Spinal cord (tissue), 10 donors: Measurements from ENCODE around the gene OBSCN. TPM values are rescaled to one million over a fixed set of nuclear protein-coding genes. Genes with fewer than 3 reads are reported as not detected.

Experiments
- DNase-seq, 6 donors: peaks; one replicate each; pipeline versions ENCODE4 v3.0.0 to v3.0.0-alpha.2; 2013 to 2015; ENCODE audit warnings: low spot score in 6 of 6, low read depth in 4 of 6
- H3K27ac ChIP-seq: one replicate; pipeline ENCODE4 v1.5.1; 2013; ENCODE audit warnings: low read depth, low read length, control low read depth
- H3K27me3 ChIP-seq: one replicate; pipeline ENCODE4 v1.6.1; 2013; ENCODE audit warnings: low read length; ENCODE audit not compliant: control insufficient read depth, insufficient read depth
- H3K36me3 ChIP-seq: one replicate; pipeline ENCODE4 v1.6.1; 2013; ENCODE audit warnings: low read length; ENCODE audit not compliant: control insufficient read depth, insufficient read depth
- H3K4me1 ChIP-seq: one replicate; pipeline ENCODE4 v1.6.1; 2013; ENCODE audit warnings: low read length; ENCODE audit not compliant: control insufficient read depth, insufficient read depth
- H3K4me3 ChIP-seq: one replicate; pipeline ENCODE4 v1.5.1; 2013; ENCODE audit warnings: low read depth, low read length, control low read depth
- H3K9me3 ChIP-seq: one replicate; pipeline ENCODE4 v1.6.1; 2013; ENCODE audit warnings: low read length; ENCODE audit not compliant: control insufficient read depth, insufficient read depth
- WGBS: methylation state at CpG from one replicate; pipeline ENCODE4 v1.1.5; 2013; ENCODE audit warnings: missing lambda C conversion rate; ENCODE audit not compliant: insufficient coverage; 5-methylcytosine and 5-hydroxymethylcytosine counted together
- polyA plus RNA-seq, 2 donors: library from polyadenylated mRNA; unstranded; fragments of 120-200 nt; gene quantifications; one replicate each; pipeline ENCODE4 v1.2.1, GENCODE V29; 2013; ENCODE audit not compliant: insufficient read length in 2 of 2
- total RNA-seq, 2 donors: library from RNA; depleted of rRNA in 1 of 2; stranded (reverse); fragments of 120-200 nt in 1 of 2; fragments of >200 nt in 1 of 2; gene quantifications; one replicate each; pipeline versions ENCODE4 v1.2.3 to v1.2.4, GENCODE V29; 2013 to 2014
- donor health status: healthy.

The OBSCN gene
- total and polyA plus RNA-seq, 4 donors: 13.5 to 27.2 (median 22.0) TPM

DNA sequence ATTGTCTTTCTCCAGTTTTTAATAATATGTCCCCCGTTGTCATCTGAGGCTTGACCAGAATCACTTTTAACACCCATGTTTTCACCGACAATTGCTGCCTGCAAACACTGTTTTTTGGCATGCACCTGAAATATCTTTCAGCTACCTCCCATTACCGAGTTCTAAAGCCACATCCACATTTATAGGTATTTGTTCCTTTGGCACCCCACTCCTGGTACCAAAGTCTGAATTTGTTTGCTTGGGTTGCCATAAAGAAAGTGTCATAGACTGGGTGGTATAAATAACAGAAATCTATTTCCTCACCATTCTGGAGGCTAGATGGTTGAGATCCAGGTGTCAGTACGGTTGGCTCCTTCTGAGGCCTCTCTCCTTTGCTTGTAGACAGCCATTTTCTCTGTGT is 94.2 kb downstream of the OBSCN start:
- WGBS: 88% methylated on average over 2 of the region's 4 CpGs
- Histone ChIP-seq H3K4me1 (no peaks in the 10 kb centered on the region), H3K4me3 (no peak overlapping the region), H3K27me3 (no peaks in the 10 kb centered on the region), H3K36me3 (peaks cover 28% of the 10 kb centered on the region), H3K27ac (no peak overlapping the region), H3K9me3 (peaks cover 10% of the 10 kb centered on the region)
- DNase-seq: no peak

- no peaks in the 10 kb centered on the region for H3K4me1 ChIP-seq
- no peak for DNase-seq
- no peak overlapping the region for H3K4me3 ChIP-seq
- H3K27me3 ChIP-seq: no peaks in the 10 kb centered on the region
- 94% methylated on average over 5 of the region's 9 CpGs for WGBS
- H3K36me3 ChIP-seq: peaks cover 31% of the 10 kb centered on the region
- no peak overlapping the region for H3K27ac ChIP-seq
- peaks cover 10% of the 10 kb centered on the region for H3K9me3 ChIP-seq
Observed at GRCh38 chr1:228303596-228303995, 95.8 kb downstream of the OBSCN start.

DNA sequence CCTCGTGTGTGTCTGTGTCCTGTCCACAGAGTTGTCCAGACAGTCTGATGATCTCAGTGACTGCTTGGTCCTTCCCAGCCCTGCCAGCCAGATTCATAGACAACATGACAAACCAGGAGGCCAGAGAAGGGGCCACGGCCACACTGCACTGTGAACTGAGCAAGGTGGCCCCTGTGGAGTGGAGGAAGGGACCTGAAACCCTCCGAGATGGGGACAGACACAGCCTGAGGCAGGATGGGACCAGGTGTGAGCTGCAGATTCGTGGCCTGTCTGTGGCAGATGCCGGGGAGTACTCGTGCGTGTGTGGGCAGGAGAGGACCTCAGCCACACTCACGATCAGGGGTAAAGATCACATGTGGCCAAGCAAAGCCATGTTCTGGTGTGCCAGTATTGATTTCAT is 96.4 kb downstream of the OBSCN start:
- DNase-seq: no peak
- peaks cover 33% of the 10 kb centered on the region for H3K36me3 ChIP-seq
- H3K27ac ChIP-seq: no peak overlapping the region
- H3K4me1 ChIP-seq: no peaks in the 10 kb centered on the region
- WGBS: 83% methylated on average over 8 of the region's 8 CpGs
- no peaks in the 10 kb centered on the region for H3K27me3 ChIP-seq
- H3K9me3 ChIP-seq: peaks cover 10% of the 10 kb centered on the region
- no peak overlapping the region for H3K4me3 ChIP-seq

DNA sequence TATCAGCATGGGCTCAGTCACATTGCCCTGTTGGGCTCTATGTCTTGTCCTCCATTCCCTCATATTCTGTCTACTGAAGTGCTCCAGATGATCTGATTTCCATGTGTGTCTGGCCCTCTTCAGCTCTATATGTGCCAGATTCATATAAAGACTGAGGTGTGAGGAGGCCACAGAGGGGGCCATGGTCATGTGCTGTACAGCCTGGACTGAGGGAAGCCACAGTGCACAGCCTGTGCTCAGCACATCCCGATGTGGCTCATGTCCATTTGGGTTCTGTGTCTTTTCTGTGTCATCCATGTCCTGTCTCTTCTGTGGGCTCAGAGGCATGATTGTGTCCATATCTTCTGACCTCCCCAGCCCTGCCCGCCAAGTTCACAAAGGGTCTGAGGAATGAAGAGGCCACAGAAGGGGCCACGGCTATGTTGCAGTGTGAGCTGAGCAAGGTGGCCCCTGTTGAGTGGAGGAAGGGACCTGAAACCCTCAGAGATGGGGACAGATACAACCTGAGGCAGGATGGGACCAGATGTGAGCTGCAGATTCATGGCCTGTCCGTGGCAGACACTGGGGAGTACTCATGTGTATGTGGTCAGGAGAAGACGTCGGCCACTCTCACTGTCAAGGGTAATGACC is 97.0 kb downstream of the OBSCN start:
- H3K4me3 ChIP-seq: no peak overlapping the region
- H3K9me3 ChIP-seq: peaks cover 10% of the 10 kb centered on the region
- no peaks in the 10 kb centered on the region for H3K27me3 ChIP-seq
- no peaks in the 10 kb centered on the region for H3K4me1 ChIP-seq
- no peak overlapping the region for H3K27ac ChIP-seq
- WGBS: 92% methylated on average over 6 of the region's 6 CpGs
- DNase-seq: no peak
- H3K36me3 ChIP-seq: peaks cover 32% of the 10 kb centered on the region

DNA sequence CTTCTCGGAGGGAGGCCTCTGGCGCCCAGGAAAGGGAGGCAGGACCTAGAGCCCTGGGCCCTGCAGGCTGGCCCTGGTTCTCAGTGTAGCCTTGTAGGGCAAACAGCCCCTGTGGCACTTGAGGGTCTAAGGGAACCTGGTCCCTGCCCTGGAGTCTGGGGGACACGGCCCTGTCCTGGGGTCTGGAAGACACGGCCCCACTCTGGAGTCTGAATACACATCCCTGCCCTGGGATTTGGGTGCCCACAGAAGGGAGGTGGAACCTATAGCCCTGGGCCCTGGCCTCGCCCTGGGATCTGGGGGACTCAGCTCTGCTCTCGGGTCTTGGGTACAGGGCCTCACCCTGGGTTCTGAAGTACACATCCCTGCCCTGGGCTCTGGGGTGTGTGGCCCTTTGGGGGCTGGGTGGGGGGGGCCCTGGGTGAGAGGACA is 97.9 kb downstream of the OBSCN start:
- Histone ChIP-seq H3K9me3 (peaks cover 10% of the 10 kb centered on the region), H3K4me1 (no peaks in the 10 kb centered on the region), H3K27ac (no peak overlapping the region), H3K27me3 (no peaks in the 10 kb centered on the region), H3K4me3 (no peak overlapping the region), H3K36me3 (peaks cover 29% of the 10 kb centered on the region)
- WGBS: 91% methylated on average over 6 of the region's 6 CpGs
- DNase-seq: no peak

DNA sequence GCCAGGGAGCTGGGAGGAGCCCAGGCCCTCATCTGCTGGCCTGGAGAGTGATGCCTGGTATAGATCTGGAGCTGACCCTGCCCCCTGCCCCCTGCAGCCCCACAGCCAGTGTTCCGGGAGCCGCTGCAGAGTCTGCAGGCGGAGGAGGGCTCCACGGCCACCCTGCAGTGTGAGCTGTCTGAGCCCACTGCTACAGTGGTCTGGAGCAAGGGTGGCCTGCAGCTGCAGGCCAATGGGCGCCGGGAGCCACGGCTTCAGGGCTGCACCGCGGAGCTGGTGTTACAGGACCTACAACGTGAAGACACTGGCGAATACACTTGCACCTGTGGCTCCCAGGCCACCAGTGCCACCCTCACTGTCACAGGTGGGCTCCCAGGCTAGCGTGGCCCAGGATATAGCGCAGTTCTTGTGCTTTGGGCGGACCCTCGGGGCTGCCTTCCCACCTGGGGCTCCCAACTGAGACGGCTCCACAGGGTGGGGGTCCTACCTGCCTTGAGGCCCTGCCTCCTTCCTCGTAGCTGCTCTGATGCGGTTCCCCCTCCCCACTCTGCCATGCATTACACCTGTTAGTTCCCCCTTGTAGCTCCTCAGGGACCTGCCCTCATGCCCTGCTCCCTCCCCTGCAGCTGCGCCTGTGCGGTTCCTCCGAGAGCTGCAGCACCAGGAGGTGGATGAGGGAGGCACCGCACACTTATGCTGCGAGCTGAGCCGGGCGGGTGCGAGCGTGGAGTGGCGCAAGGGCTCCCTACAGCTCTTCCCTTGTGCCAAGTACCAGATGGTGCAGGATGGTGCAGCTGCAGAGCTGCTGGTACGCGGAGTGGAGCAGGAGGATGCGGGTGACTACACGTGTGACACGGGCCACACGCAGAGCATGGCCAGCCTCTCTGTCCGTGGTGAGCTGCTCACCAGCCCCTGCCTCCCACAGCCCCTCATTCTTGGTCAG is 98.7 kb downstream of the OBSCN start:
- peaks cover 8% of the 10 kb centered on the region for H3K9me3 ChIP-seq
- H3K36me3 ChIP-seq: peaks cover 29% of the 10 kb centered on the region
- no peaks in the 10 kb centered on the region for H3K27me3 ChIP-seq
- no peak overlapping the region for H3K4me3 ChIP-seq
- no peak overlapping the region for H3K27ac ChIP-seq
- H3K4me1 ChIP-seq: no peaks in the 10 kb centered on the region
- DNase-seq: peak in 2 of 6 donors; percentile 31 to 40
- WGBS: 74% methylated on average over 35 of the region's 35 CpGs

GRCh38 chr1:228307218-228308023 is 99.6 kb downstream of the OBSCN start:
- H3K27ac ChIP-seq: no peak overlapping the region
- DNase-seq: no peak
- WGBS: 88% methylated on average over 22 of the region's 22 CpGs

GRCh38 chr1:228308085-228308601 is 100.3 kb downstream of the OBSCN start:
- H3K27ac ChIP-seq: no peak overlapping the region
- 95% methylated on average over 18 of the region's 18 CpGs for WGBS
- H3K4me3 ChIP-seq: no peak overlapping the region
- H3K36me3 ChIP-seq: peaks cover 29% of the 10 kb centered on the region
- no peaks in the 10 kb centered on the region for H3K4me1 ChIP-seq
- H3K27me3 ChIP-seq: no peaks in the 10 kb centered on the region
- DNase-seq: no peak
- no peaks in the 10 kb centered on the region for H3K9me3 ChIP-seq

More at GRCh38 chr1:228307218-228308023, 99.6 kb downstream of the OBSCN start:
- Histone ChIP-seq H3K27me3 (no peaks in the 10 kb centered on the region), H3K9me3 (peaks cover 1% of the 10 kb centered on the region), H3K4me3 (no peak overlapping the region), H3K4me1 (no peaks in the 10 kb centered on the region), H3K36me3 (peaks cover 29% of the 10 kb centered on the region)

- Histone ChIP-seq H3K4me3 (no peak overlapping the region), H3K9me3 (peaks cover 2% of the 10 kb centered on the region), H3K36me3 (peaks cover 28% of the 10 kb centered on the region), H3K27ac (no peak overlapping the region), H3K27me3 (no peaks in the 10 kb centered on the region), H3K4me1 (no peaks in the 10 kb centered on the region)
- WGBS: 83% methylated on average over 8 of the region's 8 CpGs
- DNase-seq: no peak
Observed at GRCh38 chr1:228308628-228309325, 100.9 kb downstream of the OBSCN start.
